HEK293 (cell line): ENCODE results near the gene C9orf78.
A peak's percentile ranks its signal among the peaks of the same experiment; 100 is the strongest.

ENCODE experiments used
- CTCF ChIA-PET: fragments of 350-600 bp; formaldehyde crosslinking; extraction: SDS; loops from one replicate; lab custom pipeline; 2021; ENCODE audit warnings: antibody characterized with exemption; lab: Yijun Ruan, JAX
- POLR2A ChIA-PET: fragments of 300-600 bp; formaldehyde crosslinking; extraction: SDS; loops from one replicate; lab custom pipeline; 2020; ENCODE audit warnings: antibody characterized with exemption, inconsistent platforms; lab: Yijun Ruan, JAX
- H3K27ac ChIP-seq: fragments of 200-500 bp; sonication (Bioruptor generic); 2 replicates; pipeline ENCODE4 v1.5.1; 2014; ENCODE audit warnings: low read depth, low read length, control low read depth, inconsistent platforms; ENCODE audit errors: extremely low read depth
- H3K36me3 ChIP-seq, 2 experiments: fragments of 200-500 bp in 1 of 2; sonication (Bioruptor generic) in 1 of 2; 1 replicate in 1 of 2; 2 replicates in 1 of 2; pipeline ENCODE4 v1.5.1; 2014 to 2017; ENCODE audit warnings: inconsistent platforms in 2 of 2, low read length in 2 of 2; ENCODE audit not compliant: control insufficient read depth in 2 of 2, insufficient read depth in 1 of 2
- H3K4me1 ChIP-seq: fragments of 200-500 bp; sonication (Bioruptor generic); 2 replicates; pipeline ENCODE4 v1.5.1; 2014; ENCODE audit warnings: mild to moderate bottlenecking, low read length, inconsistent platforms; ENCODE audit not compliant: control insufficient read depth, insufficient read depth
- H3K4me3 ChIP-seq: 2 replicates; pipeline ENCODE4 v1.5.1; 2011; ENCODE audit warnings: low read depth, mild to moderate bottlenecking, control low read depth, low read length, moderate library complexity
- H3K9me3 ChIP-seq: fragments of 200-500 bp; sonication (Bioruptor generic); 2 replicates; pipeline ENCODE4 v1.5.1; 2014; ENCODE audit warnings: low read depth, low read length, inconsistent platforms; ENCODE audit not compliant: control insufficient read depth, insufficient read depth
- HOXC10 ChIP-seq: sonication (generic); formaldehyde crosslinking; IDR thresholded peaks from 2 replicates; pipeline ENCODE4 v1.8.1; 2023; ENCODE audit warnings: mild to moderate bottlenecking, missing genetic modification reagents
- SP2 ChIP-seq: fragments of 450-650 bp; formaldehyde crosslinking; IDR thresholded peaks from 2 replicates; pipeline ENCODE4 v1.5.1; 2016; ENCODE audit warnings: missing biosample characterization, missing genetic modification characterization
- SP7 ChIP-seq: fragments of 450-650 bp; formaldehyde crosslinking; IDR thresholded peaks from 2 replicates; pipeline ENCODE4 v1.5.1; 2016; ENCODE audit warnings: missing biosample characterization, missing genetic modification characterization
- ZFHX2 ChIP-seq: fragments of 450-650 bp; formaldehyde crosslinking; conservative IDR thresholded peaks from 2 replicates; pipeline ENCODE4 v1.5.1; 2016; ENCODE audit warnings: missing biosample characterization, missing genetic modification characterization
- ZIC2 ChIP-seq: fragments of 450-650 bp; formaldehyde crosslinking; IDR thresholded peaks from 2 replicates; pipeline ENCODE4 v1.5.1; 2016; ENCODE audit warnings: missing biosample characterization, missing genetic modification characterization
- ZNF146 ChIP-seq: fragments of 450-650 bp; formaldehyde crosslinking; IDR thresholded peaks from 2 replicates; pipeline ENCODE4 v1.5.1; 2016; ENCODE audit warnings: missing biosample characterization, missing genetic modification characterization
- ZNF2 ChIP-seq: fragments of 450-650 bp; formaldehyde crosslinking; IDR thresholded peaks from 2 replicates; pipeline ENCODE4 v1.5.1; 2016; ENCODE audit warnings: missing biosample characterization, missing genetic modification characterization
- ZNF211 ChIP-seq: fragments of 450-650 bp; formaldehyde crosslinking; IDR thresholded peaks from 2 replicates; pipeline ENCODE4 v1.5.1; 2016; ENCODE audit warnings: low read depth, missing biosample characterization, missing genetic modification characterization
- ZNF426 ChIP-seq: fragments of 450-650 bp; formaldehyde crosslinking; IDR thresholded peaks from 2 replicates; pipeline ENCODE4 v1.5.1; 2017; ENCODE audit warnings: missing biosample characterization, missing genetic modification characterization, mild to moderate bottlenecking, inconsistent platforms, moderate library complexity
- ZNF510 ChIP-seq: fragments of 450-650 bp; formaldehyde crosslinking; IDR thresholded peaks from 2 replicates; pipeline ENCODE4 v1.5.1; 2018; ENCODE audit warnings: mild to moderate bottlenecking, missing genetic modification characterization, missing biosample characterization; ENCODE audit not compliant: insufficient replicate concordance
- ZNF544 ChIP-seq: fragments of 450-650 bp; formaldehyde crosslinking; IDR thresholded peaks from 2 replicates; pipeline ENCODE4 v1.5.0; 2017; ENCODE audit warnings: missing biosample characterization, missing genetic modification characterization
- ZNF621 ChIP-seq: fragments of 450-650 bp; formaldehyde crosslinking; IDR thresholded peaks from 2 replicates; pipeline ENCODE4 v1.5.1; 2017; ENCODE audit warnings: missing biosample characterization, missing genetic modification characterization
- ZNF785 ChIP-seq: fragments of 450-650 bp; formaldehyde crosslinking; IDR thresholded peaks from 2 replicates; pipeline ENCODE4 v1.5.1; 2016; ENCODE audit warnings: missing biosample characterization, missing genetic modification characterization
- TF ChIP-seq, protein P1 (sequence below): fragments of 450-650 bp; formaldehyde crosslinking; IDR thresholded peaks from 2 replicates; pipeline ENCODE4 v1.5.1; 2016; ENCODE audit warnings: missing biosample characterization, missing genetic modification characterization
- TF ChIP-seq, protein P2 (sequence below): fragments of 450-650 bp; formaldehyde crosslinking; IDR thresholded peaks from 2 replicates; pipeline ENCODE4 v1.5.1; 2017; ENCODE audit warnings: missing biosample characterization, missing genetic modification characterization
- TF ChIP-seq, protein P3 (sequence below): IDR thresholded peaks from 2 replicates; pipeline ENCODE4 v1.6.1; 2011; ENCODE audit warnings: mild to moderate bottlenecking, low read depth, low read length, borderline replicate concordance

Gene C9orf78

DNA sequence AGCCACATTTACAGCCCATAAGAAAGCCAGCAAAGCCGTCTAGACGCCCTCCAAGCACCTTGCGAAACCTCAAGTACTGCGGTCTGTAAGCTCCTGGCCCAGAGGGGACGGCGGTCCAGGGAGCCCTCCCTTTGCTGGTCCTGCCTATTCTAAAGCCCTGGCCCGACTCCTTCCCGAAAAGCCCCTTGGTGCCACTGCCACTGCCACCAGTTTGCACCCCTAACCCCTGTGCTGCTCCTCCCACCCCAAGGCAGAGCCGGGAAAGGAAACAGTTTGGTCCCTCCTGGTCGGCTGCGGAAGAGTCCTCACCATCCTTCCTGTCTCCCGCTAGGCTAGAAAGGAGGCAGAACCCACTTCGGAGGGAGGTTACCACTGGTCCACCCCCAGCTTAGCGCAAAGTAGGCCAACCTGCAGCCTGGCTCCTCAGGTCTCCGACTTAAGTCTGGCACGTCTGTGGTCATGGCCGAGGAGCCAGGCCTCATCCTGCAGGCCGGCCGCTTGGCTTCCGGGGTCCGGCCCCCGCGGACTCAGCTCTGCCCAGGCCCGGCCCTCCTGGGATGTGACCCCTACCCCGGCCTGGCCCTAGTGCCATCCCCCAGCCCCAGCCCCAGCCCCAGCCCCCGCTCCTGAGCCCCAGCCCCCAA lies 12.1 kb downstream of the C9orf78 start (continued):
- TF ChIP-seq, protein P1, sequence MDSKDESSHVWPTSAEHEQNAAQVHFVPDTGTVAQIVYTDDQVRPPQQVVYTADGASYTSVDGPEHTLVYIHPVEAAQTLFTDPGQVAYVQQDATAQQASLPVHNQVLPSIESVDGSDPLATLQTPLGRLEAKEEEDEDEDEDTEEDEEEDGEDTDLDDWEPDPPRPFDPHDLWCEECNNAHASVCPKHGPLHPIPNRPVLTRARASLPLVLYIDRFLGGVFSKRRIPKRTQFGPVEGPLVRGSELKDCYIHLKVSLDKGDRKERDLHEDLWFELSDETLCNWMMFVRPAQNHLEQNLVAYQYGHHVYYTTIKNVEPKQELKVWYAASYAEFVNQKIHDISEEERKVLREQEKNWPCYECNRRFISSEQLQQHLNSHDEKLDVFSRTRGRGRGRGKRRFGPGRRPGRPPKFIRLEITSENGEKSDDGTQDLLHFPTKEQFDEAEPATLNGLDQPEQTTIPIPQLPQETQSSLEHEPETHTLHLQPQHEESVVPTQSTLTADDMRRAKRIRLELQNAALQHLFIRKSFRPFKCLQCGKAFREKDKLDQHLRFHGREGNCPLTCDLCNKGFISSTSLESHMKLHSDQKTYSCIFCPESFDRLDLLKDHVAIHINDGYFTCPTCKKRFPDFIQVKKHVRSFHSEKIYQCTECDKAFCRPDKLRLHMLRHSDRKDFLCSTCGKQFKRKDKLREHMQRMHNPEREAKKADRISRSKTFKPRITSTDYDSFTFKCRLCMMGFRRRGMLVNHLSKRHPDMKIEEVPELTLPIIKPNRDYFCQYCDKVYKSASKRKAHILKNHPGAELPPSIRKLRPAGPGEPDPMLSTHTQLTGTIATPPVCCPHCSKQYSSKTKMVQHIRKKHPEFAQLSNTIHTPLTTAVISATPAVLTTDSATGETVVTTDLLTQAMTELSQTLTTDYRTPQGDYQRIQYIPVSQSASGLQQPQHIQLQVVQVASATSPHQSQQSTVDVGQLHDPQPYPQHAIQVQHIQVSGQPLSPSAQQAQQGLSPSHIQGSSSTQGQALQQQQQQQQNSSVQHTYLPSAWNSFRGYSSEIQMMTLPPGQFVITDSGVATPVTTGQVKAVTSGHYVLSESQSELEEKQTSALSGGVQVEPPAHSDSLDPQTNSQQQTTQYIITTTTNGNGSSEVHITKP (tag by site-specific recombination) = peak; percentile 96

DNA sequence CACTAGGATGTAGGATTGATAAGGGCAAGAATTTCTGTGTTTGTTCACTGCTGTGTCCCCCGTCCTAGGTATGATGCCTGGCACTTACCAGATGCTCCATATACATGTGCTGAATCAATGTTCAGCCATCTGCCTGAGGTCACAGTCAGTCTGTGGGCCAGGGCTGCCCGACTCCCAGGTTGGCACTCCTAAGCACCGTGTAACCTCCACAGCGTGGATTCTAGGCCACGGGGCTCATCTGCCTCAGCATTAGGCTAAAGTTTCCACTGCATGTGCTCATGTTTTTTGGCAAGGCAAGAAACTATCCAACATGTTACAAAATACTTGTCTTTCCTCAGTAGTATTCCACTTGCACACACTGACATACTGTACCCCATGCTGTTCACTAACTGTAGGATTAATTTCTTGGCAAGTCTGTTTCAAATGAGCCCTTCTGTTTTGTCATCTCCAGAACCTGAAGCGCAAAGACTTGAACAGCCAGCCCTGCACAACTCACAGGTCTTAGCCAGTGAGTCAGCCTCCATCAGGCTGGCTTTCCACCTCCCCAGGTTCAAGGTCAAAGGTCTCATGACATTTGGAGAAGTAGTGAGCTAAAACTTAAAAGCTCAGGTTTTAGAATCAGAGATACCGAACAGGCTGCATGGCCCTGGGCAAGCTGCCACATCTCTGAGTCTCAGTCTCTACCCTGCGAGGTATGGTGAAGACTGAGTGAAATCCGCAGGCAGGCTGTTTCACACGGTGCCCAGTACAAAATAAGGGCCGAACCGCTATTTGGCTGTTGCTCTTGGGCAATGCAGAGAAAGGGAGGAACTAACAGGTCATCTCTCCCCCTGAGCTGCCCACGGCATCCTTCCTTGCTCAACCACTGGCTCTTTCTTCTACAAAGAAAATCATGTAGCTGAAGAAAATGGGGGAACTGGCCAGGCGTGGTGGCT lies 18.3 kb downstream of the C9orf78 start:
- Histone ChIP-seq H3K4me1 (no peaks in the 10 kb centered on the region), H3K4me3 (no peak overlapping the region)
- CTCF ChIA-PET = interaction anchor here (0.6 to 1.6 kb wide), 4 partner anchors 18 to 542 kb away, joined by 3 to 4 read pairs (median 3); no protein-coding TSS in a partner anchor
- TF ChIP-seq ZNF2 (tag by site-specific recombination) (no peak), ZNF146 (tag by site-specific recombination) (peak; percentile 63; the same call in 1 of the 2 replicates)
- TF ChIP-seq, protein P2, sequence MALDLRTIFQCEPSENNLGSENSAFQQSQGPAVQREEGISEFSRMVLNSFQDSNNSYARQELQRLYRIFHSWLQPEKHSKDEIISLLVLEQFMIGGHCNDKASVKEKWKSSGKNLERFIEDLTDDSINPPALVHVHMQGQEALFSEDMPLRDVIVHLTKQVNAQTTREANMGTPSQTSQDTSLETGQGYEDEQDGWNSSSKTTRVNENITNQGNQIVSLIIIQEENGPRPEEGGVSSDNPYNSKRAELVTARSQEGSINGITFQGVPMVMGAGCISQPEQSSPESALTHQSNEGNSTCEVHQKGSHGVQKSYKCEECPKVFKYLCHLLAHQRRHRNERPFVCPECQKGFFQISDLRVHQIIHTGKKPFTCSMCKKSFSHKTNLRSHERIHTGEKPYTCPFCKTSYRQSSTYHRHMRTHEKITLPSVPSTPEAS (tag by site-specific recombination) = peak; percentile 65
- TF ChIP-seq, all 188 proteins: peak for 2
- Histone ChIP-seq H3K36me3 (peaks cover 36 to 89% of the 10 kb centered on the region in 2 experiments), H3K27ac (no peak overlapping the region), H3K9me3 (no peaks in the 10 kb centered on the region)
- POLR2A ChIA-PET = interaction anchor here (1.2 kb wide), 1 partner anchor 13 kb away, joined by 5 read pairs; no protein-coding TSS in a partner anchor

DNA sequence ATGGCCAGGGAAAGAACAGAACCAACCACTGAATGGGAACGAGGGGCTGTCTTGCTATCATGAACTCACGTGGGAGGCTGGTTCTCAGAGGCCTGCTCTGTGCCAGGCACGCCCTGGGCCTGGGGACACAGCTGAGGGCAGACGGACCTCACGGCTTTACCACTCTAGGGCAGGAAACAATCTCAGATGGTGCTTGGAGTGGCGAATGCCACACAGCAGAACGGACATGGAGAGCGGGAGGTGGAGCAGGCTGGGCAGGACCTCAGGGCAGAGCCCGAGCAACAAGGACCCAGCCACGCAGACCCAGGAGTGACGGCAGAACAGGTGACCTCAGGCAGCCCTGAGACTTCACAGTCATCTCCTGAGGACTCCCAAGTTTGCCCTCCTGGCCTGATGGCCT lies 19.8 kb downstream of the C9orf78 start:
- CTCF ChIA-PET = no interaction called here

More for the DNA sequence above, 19.8 kb downstream of the C9orf78 start:
- Histone ChIP-seq H3K4me1 (no peaks in the 10 kb centered on the region), H3K36me3 (peaks cover 22 to 88% of the 10 kb centered on the region in 2 experiments), H3K4me3 (no peak overlapping the region), H3K27ac (no peak overlapping the region), H3K9me3 (no peaks in the 10 kb centered on the region)
- POLR2A ChIA-PET = interaction anchor here (1.8 kb wide), 1 partner anchor 12 kb away, joined by 8 read pairs; the partner anchor contains the start of gene TOR1B
- TF ChIP-seq ZNF510 (tag by site-specific recombination) (no peak), ZNF785 (tag by site-specific recombination) (no peak), ZNF211 (tag by site-specific recombination) (no peak), ZIC2 (tag by site-specific recombination) (no peak), ZNF426 (tag by site-specific recombination) (no peak), ZNF544 (no peak), ZNF621 (no peak), SP7 (tag by site-specific recombination) (no peak), HOXC10 (CRISPR knock-in tag) (no peak), SP2 (tag by site-specific recombination) (no peak), ZFHX2 (no peak)
- TF ChIP-seq, protein P3, sequence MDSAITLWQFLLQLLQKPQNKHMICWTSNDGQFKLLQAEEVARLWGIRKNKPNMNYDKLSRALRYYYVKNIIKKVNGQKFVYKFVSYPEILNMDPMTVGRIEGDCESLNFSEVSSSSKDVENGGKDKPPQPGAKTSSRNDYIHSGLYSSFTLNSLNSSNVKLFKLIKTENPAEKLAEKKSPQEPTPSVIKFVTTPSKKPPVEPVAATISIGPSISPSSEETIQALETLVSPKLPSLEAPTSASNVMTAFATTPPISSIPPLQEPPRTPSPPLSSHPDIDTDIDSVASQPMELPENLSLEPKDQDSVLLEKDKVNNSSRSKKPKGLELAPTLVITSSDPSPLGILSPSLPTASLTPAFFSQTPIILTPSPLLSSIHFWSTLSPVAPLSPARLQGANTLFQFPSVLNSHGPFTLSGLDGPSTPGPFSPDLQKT = no peak
